ENCODE results near the gene SH3PXD2A.
"Not testable (repeated sequence)": the region's sequence is repeated elsewhere in the genome, so short reads cannot be mapped to it uniquely, and the experiment has no call there.

Gene SH3PXD2A

DNA sequence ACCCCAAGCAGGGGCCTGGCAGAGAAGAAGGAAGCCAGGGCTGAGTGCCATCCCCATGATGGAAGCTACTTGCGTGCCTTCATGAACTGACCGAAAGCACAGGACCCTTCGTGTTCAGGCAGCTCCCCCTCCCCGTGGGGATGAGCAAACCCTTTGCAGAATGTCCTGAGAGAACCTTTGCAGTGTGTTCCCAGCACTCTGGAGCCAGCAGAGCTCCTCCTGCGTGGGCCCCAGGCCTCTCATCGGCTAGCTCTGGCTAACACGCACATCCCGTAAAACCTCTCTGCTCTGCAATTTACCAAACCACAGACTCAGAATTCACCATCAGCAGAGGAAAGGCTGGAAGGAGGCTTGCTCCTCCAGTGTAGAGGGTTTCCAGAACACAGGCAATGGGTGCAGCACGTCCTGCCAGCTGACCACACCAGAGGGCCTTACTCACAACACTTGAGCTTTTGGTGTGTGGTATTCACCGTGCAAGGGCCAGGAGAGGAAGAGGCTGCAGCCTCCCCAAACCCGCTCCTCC lies 3.1 kb downstream of the SH3PXD2A start:
- DNase-seq (no peak), ATAC-seq (replicated peaks) (no peak)
- Mint-ChIP-seq H3K36me3 (ENCODE audit: insufficient read depth) (no peaks in the 10 kb centered on the region), H3K4me1 (ENCODE audit: low read depth in 2 of 2) (peaks cover 7 to 10% of the 10 kb centered on the region in 2 donors), H3K27me3 (peaks cover 52 to 72% of the 10 kb centered on the region in 2 donors), H3K4me3 (no peak overlapping the region), H3K27ac (no peak overlapping the region), H3K9me3 (no peaks in the 10 kb centered on the region)

DNA sequence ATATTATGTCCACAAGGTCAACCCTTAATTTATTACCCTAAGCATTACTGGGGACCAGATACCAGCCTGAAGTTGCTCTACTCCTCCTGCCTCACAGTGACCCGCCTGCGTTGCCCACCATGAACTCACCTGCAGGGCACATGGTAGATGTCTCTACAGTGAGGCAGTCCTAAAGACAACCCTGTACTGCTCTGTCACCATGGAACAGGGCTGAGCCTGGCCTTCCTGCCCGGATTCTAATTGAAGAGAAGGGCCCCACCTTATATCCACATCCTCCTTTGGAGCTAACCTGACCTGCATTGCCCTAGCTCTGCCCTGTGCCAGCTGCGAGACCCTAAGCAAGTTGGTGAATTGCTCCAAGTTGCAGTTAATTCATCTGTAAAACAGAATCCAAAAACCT lies 4.1 kb downstream of the SH3PXD2A start:
- Mint-ChIP-seq H3K27ac (no peak overlapping the region), H3K36me3 (ENCODE audit: insufficient read depth) (no peaks in the 10 kb centered on the region), H3K9me3 (no peaks in the 10 kb centered on the region), H3K27me3 (peaks cover 43 to 62% of the 10 kb centered on the region in 2 donors), H3K4me3 (no peak overlapping the region), H3K4me1 (ENCODE audit: low read depth in 2 of 2) (peaks cover 10 to 15% of the 10 kb centered on the region in 2 donors)
- DNase-seq (no peak), ATAC-seq (replicated peaks) (no peak)

DNA sequence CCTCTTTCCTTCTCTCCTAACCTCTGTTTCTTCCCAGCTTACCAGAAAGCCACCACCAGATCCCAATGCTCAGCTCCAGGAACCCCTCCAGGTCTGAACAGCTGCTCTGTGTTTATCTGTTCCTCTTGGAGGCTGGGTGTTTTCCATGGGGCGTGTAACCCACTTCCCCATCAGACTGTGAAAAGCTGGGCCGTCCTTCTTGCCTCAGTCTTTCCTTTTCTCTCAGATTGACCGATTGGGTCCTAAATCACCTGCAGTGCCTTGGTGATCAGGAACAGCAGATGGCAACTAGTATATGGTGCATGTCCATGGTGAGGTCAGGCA lies 4.8 kb downstream of the SH3PXD2A start:
- Mint-ChIP-seq H3K4me1 (ENCODE audit: low read depth in 2 of 2) (peaks cover 18 to 22% of the 10 kb centered on the region in 2 donors), H3K27me3 (peaks cover 39 to 58% of the 10 kb centered on the region in 2 donors), H3K36me3 (ENCODE audit: insufficient read depth) (no peaks in the 10 kb centered on the region), H3K9me3 (no peaks in the 10 kb centered on the region), H3K4me3 (no peak overlapping the region), H3K27ac (no peak overlapping the region)
- ATAC-seq (replicated peaks) (no peak), DNase-seq (no peak)

DNA sequence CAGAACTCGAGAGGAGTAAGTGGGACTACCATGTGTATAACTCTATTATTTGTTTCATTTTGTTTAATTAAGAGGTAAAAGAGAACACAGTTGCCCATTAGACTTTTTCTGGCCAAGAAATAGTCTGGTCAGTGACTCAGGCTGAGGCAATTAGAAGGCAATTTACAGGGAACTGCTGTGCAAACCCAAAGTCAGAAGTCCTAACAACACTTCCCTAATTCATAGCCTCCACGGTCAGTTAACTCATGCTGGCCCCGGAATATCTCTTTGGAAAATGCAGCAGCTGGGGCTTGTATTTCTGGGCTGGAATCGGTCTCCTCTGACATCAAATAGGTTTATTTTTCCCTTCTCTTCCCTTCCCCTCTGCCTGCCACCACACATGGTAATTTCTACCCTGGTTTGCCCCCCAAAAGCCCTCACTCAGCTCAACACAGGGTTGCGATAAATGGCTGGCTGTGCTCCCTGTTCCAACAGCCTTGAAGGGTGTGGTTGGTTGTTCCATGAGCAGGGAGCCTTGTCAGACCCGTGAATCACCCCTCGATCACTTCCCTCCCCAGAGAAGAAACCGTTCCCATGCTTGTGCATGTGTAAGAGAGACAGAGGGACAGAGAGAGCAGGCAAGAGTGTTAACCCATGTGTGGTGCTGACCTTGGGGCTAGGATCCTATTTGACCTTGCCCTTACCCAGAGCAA lies 5.3 kb downstream of the SH3PXD2A start:
- Mint-ChIP-seq H3K4me3 (peak overlapping the region in 1 of 2 donors; percentile 23), H3K27me3 (peaks cover 39 to 58% of the 10 kb centered on the region in 2 donors), H3K27ac (no peak overlapping the region), H3K4me1 (ENCODE audit: low read depth in 2 of 2) (peaks cover 18 to 23% of the 10 kb centered on the region in 2 donors), H3K36me3 (ENCODE audit: insufficient read depth) (no peaks in the 10 kb centered on the region), H3K9me3 (no peaks in the 10 kb centered on the region)
- ATAC-seq (replicated peaks) (no peak), DNase-seq (no peak)

DNA sequence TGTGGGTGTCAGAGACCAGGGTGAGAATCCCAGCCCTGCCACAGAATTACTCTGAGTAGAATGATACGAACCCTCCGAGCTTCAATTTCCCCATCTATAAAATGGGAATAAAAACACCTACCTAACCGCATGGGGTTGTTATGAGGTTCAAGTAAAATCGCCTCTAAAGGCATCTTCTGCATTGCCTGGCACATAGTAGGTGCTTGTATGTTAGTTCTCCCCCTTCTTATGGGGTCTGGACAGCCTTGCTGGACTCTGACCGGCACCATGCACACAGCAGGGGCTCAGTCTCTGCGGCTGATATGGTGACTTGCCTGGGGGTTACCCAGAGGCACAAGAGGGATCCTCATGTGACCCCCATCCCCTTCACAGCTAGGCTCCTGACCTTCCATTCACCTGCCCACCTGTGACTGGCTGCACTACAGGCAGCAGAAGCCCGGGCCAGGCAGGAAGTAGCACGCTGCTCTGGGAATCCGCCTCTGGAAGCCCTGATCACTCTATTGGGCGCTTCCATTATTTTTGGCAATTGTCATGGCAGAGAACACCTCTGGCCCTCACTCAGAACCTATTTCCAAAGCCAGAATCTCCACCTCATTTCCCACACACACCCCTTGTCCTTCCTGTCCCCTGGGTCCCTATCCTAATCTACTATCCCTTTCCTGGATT lies 6.0 kb downstream of the SH3PXD2A start:
- H3K36me3 Mint-ChIP-seq (ENCODE audit: insufficient read depth) = no peaks in the 10 kb centered on the region
- DNase-seq (no peak), ATAC-seq (replicated peaks) (no peak)
- H3K27ac Mint-ChIP-seq = no peak overlapping the region
- no peak overlapping the region for H3K4me3 Mint-ChIP-seq
- no peaks in the 10 kb centered on the region for H3K9me3 Mint-ChIP-seq
- peaks cover 14 to 18% of the 10 kb centered on the region in 2 donors for H3K4me1 Mint-ChIP-seq (ENCODE audit: low read depth in 2 of 2)
- peaks cover 34 to 52% of the 10 kb centered on the region in 2 donors for H3K27me3 Mint-ChIP-seq

DNA sequence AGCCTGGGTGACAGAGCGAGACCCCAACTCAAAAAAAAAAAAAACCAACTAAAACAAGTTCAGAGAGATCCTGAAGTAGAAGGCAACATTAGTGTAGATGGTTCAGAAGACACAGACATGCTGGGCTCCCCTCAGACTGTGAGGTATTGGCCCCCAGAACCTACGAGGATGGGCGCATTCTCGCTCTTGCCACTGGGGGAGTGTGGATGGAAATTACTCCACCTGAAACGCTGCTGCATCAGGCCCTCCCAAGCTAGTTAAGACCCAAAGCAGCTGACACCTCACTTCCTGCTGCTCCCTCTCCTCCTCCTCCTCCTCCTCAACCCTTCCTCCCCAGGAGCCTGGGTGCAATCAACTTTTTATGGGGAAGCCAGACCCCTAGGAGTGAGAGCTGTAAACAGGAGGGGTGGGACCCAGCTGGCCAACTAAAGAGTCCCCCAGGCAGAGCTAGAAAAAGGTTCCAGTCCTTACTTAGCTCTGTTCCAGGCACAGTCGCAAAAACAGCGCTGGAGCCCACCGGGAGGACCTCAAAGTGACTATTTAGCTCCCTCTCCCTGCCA lies 7.4 kb downstream of the SH3PXD2A start:
- Mint-ChIP-seq H3K27ac (no peak overlapping the region), H3K4me1 (ENCODE audit: low read depth in 2 of 2) (peaks cover 11 to 13% of the 10 kb centered on the region in 2 donors), H3K27me3 (peaks cover 21 to 38% of the 10 kb centered on the region in 2 donors), H3K9me3 (no peaks in the 10 kb centered on the region), H3K4me3 (no peak overlapping the region), H3K36me3 (ENCODE audit: insufficient read depth) (no peaks in the 10 kb centered on the region)
- no peak for DNase-seq
- ATAC-seq (replicated peaks) = no peak

DNA sequence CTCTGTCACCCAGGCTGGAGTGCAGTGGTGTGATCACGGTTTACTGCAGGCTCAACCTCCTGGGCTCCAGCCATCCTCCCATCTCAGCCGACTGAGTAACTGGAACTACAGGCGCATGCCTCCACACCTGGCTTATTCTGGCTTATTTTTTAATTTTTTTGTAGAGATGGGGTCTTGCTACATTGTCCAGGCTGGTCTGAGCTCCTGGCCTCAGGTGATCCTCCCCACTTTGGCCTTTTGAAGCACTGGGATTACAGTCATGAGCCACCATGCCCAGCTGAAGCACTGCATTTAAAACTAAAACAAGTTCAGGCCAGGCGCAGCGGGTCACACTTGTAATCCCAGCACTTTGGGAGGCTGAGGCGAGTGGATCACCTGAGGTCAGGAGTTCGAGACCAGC lies 8.0 kb downstream of the SH3PXD2A start:
- H3K27ac Mint-ChIP-seq = no peak overlapping the region
- H3K4me3 Mint-ChIP-seq = no peak overlapping the region
- ATAC-seq (replicated peaks) (no peak), DNase-seq (no peak)
- peaks cover 14 to 32% of the 10 kb centered on the region in 2 donors for H3K27me3 Mint-ChIP-seq
- peaks cover 11 to 13% of the 10 kb centered on the region in 2 donors for H3K4me1 Mint-ChIP-seq (ENCODE audit: low read depth in 2 of 2)
- no peaks in the 10 kb centered on the region for H3K9me3 Mint-ChIP-seq
- no peaks in the 10 kb centered on the region for H3K36me3 Mint-ChIP-seq (ENCODE audit: insufficient read depth)

DNA sequence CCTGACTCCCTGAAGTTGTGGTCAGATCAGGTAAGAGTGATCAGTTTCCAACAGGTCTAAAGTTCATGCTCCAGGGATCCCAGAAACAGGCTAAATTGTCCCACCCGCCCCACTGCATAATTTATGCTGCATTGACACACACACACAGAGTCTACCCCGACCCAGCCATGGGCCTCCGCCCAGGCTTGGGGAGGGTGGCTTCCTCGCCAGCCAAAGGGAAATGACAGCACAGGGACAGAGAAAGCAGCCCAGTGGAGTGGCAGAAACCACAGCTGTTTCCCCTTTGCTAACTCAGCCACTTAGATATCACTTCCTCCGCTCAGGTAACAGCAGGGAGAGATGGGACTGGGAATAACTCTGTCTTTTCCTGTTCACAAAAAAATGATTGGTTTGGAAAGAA lies 9.4 kb downstream of the SH3PXD2A start:
- Mint-ChIP-seq H3K27ac (peak overlapping the region; percentile 49 to 66), H3K36me3 (ENCODE audit: insufficient read depth) (no peaks in the 10 kb centered on the region), H3K9me3 (no peaks in the 10 kb centered on the region), H3K4me3 (peak overlapping the region in 1 of 2 donors; percentile 24), H3K27me3 (peaks cover 10 to 27% of the 10 kb centered on the region in 2 donors), H3K4me1 (ENCODE audit: low read depth in 2 of 2) (peaks cover 11 to 13% of the 10 kb centered on the region in 2 donors)
- peak; percentile 82 for ATAC-seq (replicated peaks)
- no peak for DNase-seq

DNA sequence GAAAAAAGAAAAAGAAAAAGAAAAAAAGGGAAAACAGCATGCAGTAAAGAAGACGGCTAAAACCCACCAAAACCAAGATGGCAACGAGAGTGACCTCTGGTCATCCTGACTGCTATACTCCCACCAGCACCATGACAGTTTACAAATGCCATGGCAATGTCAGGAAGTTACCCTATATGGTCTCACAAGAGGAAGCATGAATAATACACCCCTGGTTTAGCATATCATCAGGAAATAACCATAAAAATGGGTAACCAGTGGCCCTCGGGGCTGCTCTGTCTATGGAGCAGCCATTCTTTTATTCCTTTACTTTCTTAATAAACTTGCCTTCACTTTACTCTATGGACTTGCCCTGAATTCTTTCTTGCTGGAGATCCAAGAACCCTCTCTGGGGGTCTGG lies 10.0 kb downstream of the SH3PXD2A start:
- H3K9me3 Mint-ChIP-seq; H3K27ac Mint-ChIP-seq; DNase-seq; ATAC-seq (replicated peaks); H3K4me3 Mint-ChIP-seq; H3K36me3 Mint-ChIP-seq (ENCODE audit: insufficient read depth): not testable (repeated sequence)
- Mint-ChIP-seq H3K27me3 (peaks cover 10 to 21% of the 10 kb centered on the region in 2 donors), H3K4me1 (ENCODE audit: low read depth in 2 of 2) (peaks cover 11 to 13% of the 10 kb centered on the region in 2 donors)

DNA sequence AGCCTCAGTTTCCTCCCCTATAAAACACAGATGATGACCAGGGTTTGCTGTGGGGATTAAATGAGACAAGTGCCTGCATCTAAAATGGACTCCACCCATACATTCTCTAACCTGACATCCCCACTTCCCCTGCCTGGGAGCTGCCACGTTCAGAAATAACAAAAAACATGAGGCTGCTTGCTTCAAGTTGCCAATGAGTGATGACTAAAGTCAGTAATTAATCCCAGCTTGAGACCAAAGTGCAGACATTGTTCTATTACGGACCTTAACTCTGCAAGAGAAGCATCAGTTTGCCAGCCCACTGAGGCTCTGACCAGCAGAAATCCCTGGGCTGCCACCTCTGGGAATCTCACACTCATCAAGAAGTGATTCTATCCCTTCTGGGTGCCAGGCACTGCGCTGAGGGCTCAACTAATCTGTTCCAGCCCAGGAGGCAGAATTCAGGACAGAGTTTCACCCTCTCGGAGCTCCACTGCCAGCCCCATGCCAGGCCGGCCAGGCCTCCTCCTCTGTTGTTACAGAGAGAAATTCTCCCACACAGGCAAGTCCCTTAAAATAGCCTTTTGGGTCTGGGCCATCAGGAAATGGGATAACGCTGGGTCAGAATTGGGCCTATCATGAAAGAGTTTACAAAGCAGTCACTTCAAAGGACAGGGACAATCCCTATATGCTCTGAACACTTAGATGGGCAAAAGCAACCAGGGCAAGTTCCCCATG lies 11.4 kb downstream of the SH3PXD2A start:
- H3K27me3 Mint-ChIP-seq = peaks cover 0 to 10% of the 10 kb centered on the region in 2 donors
- no peak overlapping the region for H3K4me3 Mint-ChIP-seq
- no peaks in the 10 kb centered on the region for H3K9me3 Mint-ChIP-seq
- H3K4me1 Mint-ChIP-seq (ENCODE audit: low read depth in 2 of 2) = peaks cover 11 to 13% of the 10 kb centered on the region in 2 donors
- no peak overlapping the region for H3K27ac Mint-ChIP-seq
- H3K36me3 Mint-ChIP-seq (ENCODE audit: insufficient read depth) = no peaks in the 10 kb centered on the region
- DNase-seq (no peak), ATAC-seq (replicated peaks) (no peak)

DNA sequence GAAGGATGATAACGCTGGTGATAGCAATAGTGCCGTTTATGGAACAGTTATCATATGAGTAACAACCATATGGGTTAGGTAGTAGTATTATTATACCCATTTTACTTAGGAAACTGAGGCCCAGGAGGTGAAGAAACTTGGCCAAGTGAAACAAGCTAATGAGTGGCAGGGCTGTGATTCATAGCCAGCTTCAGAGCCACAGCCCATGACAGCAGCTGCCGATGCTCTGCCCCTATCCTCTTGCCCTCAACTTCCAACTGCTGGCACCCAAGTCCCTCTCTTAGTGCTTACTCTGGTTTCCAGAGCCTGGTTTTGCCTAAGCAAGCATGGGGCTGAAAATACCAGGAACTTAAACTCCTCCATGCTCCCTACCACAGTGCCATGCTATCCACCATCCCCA lies 12.3 kb downstream of the SH3PXD2A start:
- DNase-seq = no peak
- no peak for ATAC-seq (replicated peaks)
- H3K27ac Mint-ChIP-seq = no peak overlapping the region
- no peak overlapping the region for H3K4me3 Mint-ChIP-seq
- no peaks in the 10 kb centered on the region for H3K9me3 Mint-ChIP-seq
- peaks cover 11 to 13% of the 10 kb centered on the region in 2 donors for H3K4me1 Mint-ChIP-seq (ENCODE audit: low read depth in 2 of 2)
- H3K27me3 Mint-ChIP-seq = peaks cover 0 to under 1% of the 10 kb centered on the region in 2 donors
- no peaks in the 10 kb centered on the region for H3K36me3 Mint-ChIP-seq (ENCODE audit: insufficient read depth)

DNA sequence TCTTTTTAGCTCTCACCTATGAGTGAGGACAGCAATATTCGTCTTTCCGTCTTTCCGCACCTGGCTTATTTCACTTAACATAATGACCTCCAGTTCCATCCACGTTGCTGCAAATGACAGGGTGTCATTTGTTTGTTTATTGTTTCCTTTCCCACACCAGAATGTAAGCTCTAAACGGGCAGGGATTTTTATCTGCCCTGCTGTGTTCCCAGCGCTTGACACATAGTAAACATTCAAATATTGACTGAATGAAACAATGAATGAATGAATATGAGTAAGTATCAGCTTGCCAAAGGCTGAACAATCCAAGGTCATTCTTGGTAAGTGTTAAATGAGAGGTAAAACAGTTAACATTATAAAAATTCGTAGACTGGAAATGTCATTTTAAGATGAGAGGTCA lies 12.8 kb downstream of the SH3PXD2A start:
- H3K27me3 Mint-ChIP-seq = no peaks in the 10 kb centered on the region
- H3K27ac Mint-ChIP-seq = no peak overlapping the region
- peaks cover 11 to 13% of the 10 kb centered on the region in 2 donors for H3K4me1 Mint-ChIP-seq (ENCODE audit: low read depth in 2 of 2)
- no peaks in the 10 kb centered on the region for H3K36me3 Mint-ChIP-seq (ENCODE audit: insufficient read depth)
- no peak overlapping the region for H3K4me3 Mint-ChIP-seq
- ATAC-seq (replicated peaks) (no peak), DNase-seq (no peak)
- H3K9me3 Mint-ChIP-seq = no peaks in the 10 kb centered on the region

DNA sequence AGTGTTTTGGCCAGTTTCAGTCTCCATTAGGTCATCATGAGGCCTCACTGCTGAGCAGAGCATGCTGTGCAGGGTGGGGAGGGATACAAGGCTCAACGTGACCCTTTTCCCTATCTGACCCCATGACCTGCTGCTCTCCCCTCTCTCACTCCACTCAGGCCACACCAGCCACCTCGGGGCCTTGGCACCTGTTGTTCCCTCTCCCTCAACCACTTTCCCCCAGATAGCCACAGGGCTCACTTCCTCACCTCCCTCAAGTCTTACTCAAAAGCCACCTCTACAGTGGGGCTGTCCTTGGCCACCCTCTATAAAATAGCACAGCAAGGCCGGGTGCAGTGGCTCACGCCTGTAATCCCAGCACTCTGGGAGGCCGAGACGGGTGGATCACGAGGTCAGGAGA lies 13.9 kb downstream of the SH3PXD2A start:
- H3K4me1 Mint-ChIP-seq (ENCODE audit: low read depth in 2 of 2) = peaks cover 10% of the 10 kb centered on the region in 2 donors
- H3K27me3 Mint-ChIP-seq = no peaks in the 10 kb centered on the region
- no peaks in the 10 kb centered on the region for H3K9me3 Mint-ChIP-seq
- H3K36me3 Mint-ChIP-seq (ENCODE audit: insufficient read depth) = no peaks in the 10 kb centered on the region
- DNase-seq (no peak), ATAC-seq (replicated peaks) (no peak)
- no peak overlapping the region for H3K4me3 Mint-ChIP-seq
- H3K27ac Mint-ChIP-seq = no peak overlapping the region

Data from effector memory CD8-positive, alpha-beta T cell (primary cell).